NCI-H1417 (cell line): ENCODE results near the gene GFRA1.

ENCODE experiments used
- DNase-seq, 3 experiments: peaks; one replicate each; lab custom pipeline; 2025; lab: John Stamatoyannopoulos, UW

The GFRA1 gene

GRCh38 chr10:116126954-116127695 is 145.9 kb downstream of the GFRA1 start:
- no peak for DNase-seq

GRCh38 chr10:116126239-116126638 is 146.8 kb downstream of the GFRA1 start:
- no peak for DNase-seq

GRCh38 chr10:116125180-116125579 is 147.8 kb downstream of the GFRA1 start:
- no peak for DNase-seq

GRCh38 chr10:116124777-116125176 is 148.2 kb downstream of the GFRA1 start:
- DNase-seq = peak in 1 of 3 experiments; percentile 19

- DNase-seq = no peak
These were observed 150.3 kb downstream of the GFRA1 start for GRCh38 chr10:116122664-116123063.

- peak in 1 of 3 experiments; percentile 2 for DNase-seq
These were observed 151.1 kb downstream of the GFRA1 start for GRCh38 chr10:116121640-116122525.

- no peak for DNase-seq
These were observed 152.1 kb downstream of the GFRA1 start for GRCh38 chr10:116120688-116121455.

GRCh38 chr10:116118847-116119246 is 154.2 kb downstream of the GFRA1 start:
- no peak for DNase-seq

- DNase-seq = no peak
These were observed 157.2 kb downstream of the GFRA1 start for GRCh38 chr10:116115797-116116196.

GRCh38 chr10:116115036-116115641 is 157.9 kb downstream of the GFRA1 start:
- DNase-seq = no peak

GRCh38 chr10:116113721-116114501 is 159.1 kb downstream of the GFRA1 start:
- no peak for DNase-seq

- DNase-seq = no peak
These were observed 160.5 kb downstream of the GFRA1 start for GRCh38 chr10:116112232-116113231.

- no peak for DNase-seq
These were observed 161.4 kb downstream of the GFRA1 start for GRCh38 chr10:116111483-116112095.

- DNase-seq = no peak
These were observed 162.3 kb downstream of the GFRA1 start for GRCh38 chr10:116110736-116111135.

GRCh38 chr10:116109881-116110280 is 163.1 kb downstream of the GFRA1 start:
- DNase-seq = no peak

- no peak for DNase-seq
These were observed 163.5 kb downstream of the GFRA1 start for GRCh38 chr10:116109481-116109880.

- no peak for DNase-seq
These were observed 164.9 kb downstream of the GFRA1 start for GRCh38 chr10:116108095-116108494.

GRCh38 chr10:116106611-116107010 is 166.4 kb downstream of the GFRA1 start:
- DNase-seq = no peak

GRCh38 chr10:116105264-116105663 is 167.7 kb downstream of the GFRA1 start:
- DNase-seq = no peak
